D721Med (cell line): ENCODE data around the gene VAV3.
"Not testable (repeated sequence)": the region's sequence is repeated elsewhere in the genome, so short reads cannot be mapped to it uniquely, and the experiment has no call there.

ENCODE experiments used
- DNase-seq: peaks from one replicate; pipeline ENCODE4 v3.0.0; 2011; ENCODE audit warnings: low spot score; ENCODE audit not compliant: insufficient read length
- FAIRE-seq: peaks from 2 replicates; lab custom pipeline; 2011; peaks lifted over from hg19 to GRCh38; lab: Jason Lieb, UNC
- TF ChIP-seq, protein P1 (sequence below): IDR thresholded peaks from 2 replicates; pipeline ENCODE4 v1.5.1; 2012; ENCODE audit warnings: mild to moderate bottlenecking, control low read depth; ENCODE audit not compliant: insufficient read depth; ENCODE audit errors: missing control alignments

Gene VAV3

DNA sequence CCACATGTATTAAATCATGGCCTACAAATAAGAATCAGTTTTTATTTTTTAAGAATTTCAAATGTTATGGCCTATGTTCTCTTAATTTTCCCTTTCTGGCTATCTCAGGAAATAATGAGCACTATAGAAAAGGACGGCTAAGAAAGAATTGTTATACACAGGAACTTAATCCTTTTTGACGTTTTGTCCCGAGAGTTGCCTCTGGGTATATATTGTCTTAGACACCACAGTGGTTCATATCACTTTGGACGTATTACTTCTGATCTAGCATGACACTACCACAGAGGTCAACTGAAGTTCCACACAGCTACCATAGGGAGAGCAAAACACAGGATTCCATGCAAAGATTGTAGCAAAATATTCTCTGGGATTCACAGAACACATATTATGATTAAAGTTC lies 307.6 kb downstream of the VAV3 start:
- no peak for FAIRE-seq

DNA sequence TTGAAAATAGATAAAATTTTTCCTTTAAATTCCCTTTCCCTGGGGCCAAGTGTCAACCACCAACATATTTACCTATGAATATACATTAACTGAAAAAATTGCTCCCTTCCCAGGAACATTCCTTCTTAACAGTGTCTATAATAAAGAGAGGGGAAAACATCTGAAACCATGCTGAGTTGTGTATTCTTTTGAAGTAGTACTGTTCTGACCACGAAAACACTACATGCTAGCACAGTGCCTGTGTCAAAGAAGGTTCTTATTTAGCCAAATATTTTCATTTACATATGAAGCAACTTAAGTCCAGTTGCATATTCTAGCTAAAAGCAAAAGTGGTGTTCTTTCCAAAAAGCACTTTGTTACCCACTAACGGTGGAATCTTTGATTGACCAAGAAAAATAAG lies 311.2 kb downstream of the VAV3 start:
- DNase-seq (no peak), FAIRE-seq (no peak)
- TF ChIP-seq, protein P1, sequence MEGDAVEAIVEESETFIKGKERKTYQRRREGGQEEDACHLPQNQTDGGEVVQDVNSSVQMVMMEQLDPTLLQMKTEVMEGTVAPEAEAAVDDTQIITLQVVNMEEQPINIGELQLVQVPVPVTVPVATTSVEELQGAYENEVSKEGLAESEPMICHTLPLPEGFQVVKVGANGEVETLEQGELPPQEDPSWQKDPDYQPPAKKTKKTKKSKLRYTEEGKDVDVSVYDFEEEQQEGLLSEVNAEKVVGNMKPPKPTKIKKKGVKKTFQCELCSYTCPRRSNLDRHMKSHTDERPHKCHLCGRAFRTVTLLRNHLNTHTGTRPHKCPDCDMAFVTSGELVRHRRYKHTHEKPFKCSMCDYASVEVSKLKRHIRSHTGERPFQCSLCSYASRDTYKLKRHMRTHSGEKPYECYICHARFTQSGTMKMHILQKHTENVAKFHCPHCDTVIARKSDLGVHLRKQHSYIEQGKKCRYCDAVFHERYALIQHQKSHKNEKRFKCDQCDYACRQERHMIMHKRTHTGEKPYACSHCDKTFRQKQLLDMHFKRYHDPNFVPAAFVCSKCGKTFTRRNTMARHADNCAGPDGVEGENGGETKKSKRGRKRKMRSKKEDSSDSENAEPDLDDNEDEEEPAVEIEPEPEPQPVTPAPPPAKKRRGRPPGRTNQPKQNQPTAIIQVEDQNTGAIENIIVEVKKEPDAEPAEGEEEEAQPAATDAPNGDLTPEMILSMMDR, result no peak

More for the DNA sequence above, 307.6 kb downstream of the VAV3 start:
- DNase-seq, result no peak
- TF ChIP-seq, protein P1, result no peak

DNA sequence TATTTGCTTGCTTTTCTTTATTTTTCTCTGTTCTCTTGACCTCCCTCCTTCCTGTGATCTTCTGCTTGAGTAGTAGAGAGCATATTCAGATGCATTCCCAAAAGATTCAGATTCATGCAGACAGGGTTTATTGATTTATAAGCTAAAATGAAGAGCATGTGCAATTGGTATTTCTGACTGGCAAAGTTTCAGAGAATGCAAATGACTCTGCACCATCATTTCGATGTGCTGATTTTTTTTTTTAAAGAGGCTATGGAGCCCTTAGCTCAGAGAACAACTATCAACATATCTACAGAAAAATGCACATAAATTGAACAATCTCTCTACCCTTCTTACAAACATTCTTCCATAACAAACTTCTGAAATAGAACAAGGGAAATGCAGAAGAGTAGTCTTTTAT lies 312.0 kb downstream of the VAV3 start:
- FAIRE-seq (no peak), DNase-seq (no peak)
- TF ChIP-seq, protein P1, result no peak

DNA sequence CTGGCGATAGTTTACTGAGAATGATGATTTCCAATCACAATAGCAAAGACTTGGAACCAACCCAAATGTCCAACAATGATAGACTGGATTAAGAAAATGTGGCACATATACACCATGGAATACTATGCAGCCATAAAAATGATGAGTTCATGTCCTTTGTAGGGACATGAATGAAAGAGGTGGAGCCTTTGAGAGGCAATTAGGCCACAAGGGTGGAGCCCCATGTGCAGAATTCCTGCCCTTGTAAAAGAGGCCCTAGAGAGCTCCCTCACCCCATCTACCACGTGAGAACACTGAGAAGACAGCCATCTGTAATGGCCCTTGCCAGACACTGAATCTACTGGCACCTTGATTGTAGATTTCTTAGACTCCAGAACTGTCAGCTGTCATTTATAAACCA lies 314.2 kb downstream of the VAV3 start:
- not testable (repeated sequence) for FAIRE-seq, DNase-seq

DNA sequence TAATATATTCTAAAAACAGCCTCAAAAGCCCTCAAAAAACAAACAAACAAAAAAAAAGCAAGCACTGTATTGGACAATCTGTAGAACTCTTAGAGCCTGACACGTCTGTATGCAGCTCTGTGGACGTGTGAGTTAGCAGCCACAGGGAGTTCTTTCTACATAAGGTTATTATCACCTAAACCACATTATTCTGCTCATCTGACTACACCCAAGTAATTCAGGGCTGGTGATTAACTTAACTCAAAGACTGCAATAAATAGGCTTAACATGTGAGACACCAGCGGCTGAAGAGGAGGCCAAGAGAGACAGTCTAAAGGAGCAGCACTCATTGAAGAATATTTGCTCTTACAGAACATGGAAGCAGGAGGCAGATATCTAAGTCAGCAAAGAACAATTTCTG lies 316.0 kb downstream of the VAV3 start:
- no peak for DNase-seq

DNA sequence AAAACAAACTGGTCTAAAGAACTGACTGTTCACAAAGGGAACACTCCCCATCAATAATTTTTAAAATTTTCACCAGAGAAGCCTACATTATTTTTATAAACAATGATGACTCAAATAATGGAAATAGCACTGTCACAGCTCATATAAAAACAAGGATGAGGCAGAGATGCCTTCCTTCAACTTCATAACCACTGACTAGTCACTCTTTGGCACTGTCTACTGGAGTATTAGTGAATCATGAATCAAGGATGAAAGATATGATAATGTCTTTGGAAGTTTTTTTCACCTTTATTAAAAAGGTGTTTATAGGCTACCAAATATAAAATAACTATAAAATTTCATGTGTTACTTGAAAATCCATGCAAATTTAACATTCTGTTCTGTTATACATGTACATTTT lies 316.9 kb downstream of the VAV3 start:
- TF ChIP-seq, protein P1, result no peak
- DNase-seq (no peak), FAIRE-seq (no peak)

More for the DNA sequence above, 316.0 kb downstream of the VAV3 start:
- TF ChIP-seq, protein P1, result no peak
- peak; percentile 58 for FAIRE-seq

DNA sequence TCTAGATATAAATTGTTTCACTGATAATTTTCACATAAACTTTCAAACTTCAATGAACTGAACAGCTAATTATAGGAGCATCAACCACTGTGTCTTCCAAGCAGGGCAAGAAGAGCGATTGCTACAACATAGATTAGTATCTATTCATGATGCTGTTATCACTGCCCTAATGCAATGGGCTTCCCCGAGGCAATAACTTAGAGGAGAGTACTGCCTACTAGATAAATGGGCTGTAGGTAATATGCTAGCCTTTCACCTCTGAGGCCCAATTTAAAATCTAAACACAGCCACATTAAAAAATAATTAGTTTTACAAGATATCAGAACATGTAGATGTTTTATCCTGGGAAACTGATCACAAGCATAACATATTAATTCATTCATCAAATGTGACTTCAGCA lies 318.0 kb downstream of the VAV3 start:
- DNase-seq, result no peak
- TF ChIP-seq, protein P1, result no peak
- no peak for FAIRE-seq

DNA sequence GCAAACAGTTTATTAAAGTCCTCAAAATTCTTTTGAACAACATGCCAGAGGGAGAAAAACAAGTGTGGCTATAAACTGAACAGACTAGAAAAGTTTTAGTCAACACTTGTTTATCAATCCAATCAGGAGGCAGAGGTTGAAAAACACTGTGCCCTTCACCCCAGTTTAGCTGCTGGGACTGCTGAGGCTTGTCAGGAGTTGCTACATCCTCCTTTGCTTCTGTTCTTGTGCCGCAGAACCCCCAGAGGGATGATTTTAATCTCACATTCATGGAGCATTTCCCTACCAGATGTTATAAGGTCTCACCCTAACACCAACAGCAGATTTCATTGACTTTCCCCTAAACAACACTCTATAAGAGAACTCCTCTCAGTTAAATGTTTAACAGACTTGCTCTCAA lies 321.2 kb downstream of the VAV3 start:
- FAIRE-seq, result no peak
- DNase-seq, result no peak
- TF ChIP-seq, protein P1, result no peak
